DMS53 treated with DMSO at 0.1 percent for 48 hours (cell line): ENCODE measurements around the gene FLCN.

Experiments
- DNase-seq: peaks from one replicate; lab custom pipeline; 2025; ENCODE audit not compliant: unreplicated experiment; lab: John Stamatoyannopoulos, UW

FLCN gene

GRCh38 chr17:17236295-17237025 lies 508 bp downstream of the FLCN start:
- no peak for DNase-seq

DNA sequence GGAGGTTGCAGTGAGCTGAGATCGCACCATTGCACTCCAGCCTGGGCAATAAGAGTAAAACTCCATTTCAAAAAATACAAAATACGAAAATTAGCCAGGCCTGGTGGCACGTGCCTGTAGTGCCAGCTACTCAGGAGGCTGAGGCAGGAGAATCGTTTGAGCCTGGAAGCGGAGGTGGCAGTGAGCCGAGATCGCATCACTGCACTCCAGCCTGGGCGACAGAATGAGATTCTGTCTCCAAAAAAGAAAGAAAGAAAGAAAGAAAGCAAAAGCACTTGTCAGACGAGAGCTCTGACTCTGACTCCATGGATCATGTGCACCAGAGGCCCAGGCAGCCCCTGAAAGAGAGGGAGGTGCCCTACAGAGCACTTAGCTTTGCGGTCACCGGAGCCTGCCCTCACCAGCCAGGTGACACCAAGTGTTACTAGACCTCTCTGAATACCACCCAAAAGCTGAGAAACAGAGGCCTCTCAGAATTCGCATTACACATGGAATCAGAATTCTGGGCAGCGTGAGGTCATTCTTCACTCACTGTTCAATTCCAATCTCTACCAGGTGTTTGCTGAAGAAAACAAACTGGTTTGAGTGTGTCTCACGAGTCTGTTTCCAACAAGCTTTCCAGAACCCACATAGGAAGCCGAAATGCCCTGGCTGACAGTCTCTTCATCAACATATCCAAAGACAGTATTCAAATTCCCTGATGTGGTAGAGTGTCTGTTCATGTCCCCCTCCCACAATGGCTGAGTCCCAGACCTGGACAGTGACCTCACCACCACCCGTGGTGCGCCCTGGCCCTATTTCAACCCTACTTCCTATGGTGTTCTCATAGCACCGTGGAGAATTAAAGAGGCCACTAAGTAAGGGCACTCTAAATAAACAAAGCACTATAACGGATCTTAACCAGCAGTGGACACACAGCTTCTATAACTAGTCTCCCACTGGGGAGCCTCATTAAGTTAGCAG lies 1.5 kb downstream of the FLCN start:
- DNase-seq = no peak

GRCh38 chr17:17232303-17232621 lies 4.7 kb downstream of the FLCN start:
- no peak for DNase-seq

DNA sequence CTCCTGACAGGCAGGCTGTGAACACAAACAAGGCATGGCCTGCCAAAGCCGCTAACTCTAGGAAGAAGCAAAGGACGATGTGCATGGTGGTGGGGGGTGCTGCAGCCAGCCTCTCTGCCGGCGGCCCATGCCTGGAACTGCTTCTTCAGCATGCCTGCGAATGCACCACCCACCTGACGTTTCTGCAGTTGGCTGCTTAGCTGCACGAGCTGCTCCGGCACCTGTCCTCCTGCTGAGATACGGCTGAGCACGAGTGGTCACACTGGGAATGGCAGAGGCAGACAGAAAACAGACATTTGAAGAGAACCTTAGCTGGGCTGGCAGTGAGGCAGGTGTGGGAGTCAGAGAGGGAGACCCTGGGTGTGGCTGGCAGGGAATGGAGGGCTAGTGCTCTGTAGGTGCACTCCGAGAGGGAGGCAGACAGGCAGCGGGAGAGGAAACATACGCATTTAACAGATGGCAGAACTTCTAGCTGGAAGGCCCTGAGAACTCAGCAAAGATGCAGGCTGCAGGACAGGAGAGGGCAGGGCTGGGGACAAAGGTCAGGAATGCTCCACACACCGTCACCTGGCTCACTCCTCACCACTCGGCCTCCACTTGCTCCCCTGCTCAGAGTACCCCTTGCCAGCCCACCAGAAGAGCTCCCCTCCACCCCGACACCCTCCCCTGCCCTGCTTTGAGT lies 5.2 kb downstream of the FLCN start:
- DNase-seq = no peak

DNA sequence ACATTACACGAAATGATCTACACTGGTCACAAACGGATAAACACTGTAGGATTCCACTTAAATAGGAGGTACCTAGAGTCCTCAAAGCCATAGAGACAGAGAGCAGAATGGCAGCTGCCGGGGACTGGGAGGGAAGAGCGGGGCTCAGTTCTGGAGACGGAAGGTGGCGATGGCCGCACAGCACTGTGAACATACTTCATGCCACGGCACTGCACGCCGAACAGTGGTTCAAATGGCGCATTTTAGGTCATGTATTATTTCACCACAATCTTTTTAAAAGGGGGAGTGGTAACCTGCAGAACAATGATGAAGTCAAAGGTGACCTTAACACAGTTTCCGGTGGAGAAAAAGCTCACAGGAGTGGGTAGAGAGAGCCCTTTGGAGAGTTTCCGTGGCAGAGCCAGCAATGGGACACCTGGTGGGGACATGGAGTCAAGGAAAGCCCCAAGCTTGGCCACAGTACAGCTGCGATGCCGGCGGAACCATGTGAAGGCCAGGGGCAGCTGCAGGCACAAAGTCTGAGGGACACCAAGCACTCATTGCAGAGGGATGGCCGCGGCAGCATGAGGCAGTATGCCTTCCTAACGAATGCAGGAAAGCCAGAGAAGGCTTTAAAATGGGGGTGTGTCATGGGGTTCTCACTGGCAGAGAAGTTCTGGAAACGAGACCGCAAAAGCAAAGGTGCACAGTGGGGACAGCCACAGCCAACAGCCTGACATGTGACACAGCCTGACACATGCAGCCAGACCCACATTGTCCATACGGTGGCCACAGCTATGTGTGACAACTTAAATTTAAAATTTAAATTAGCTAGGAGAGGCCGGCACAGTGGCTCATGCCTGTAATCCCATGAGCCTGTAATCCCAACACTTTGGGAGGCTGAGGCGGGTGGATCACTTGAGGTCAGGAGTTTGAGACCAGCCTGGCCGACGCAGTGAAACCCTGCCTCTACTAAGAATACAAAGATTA lies 7.3 kb downstream of the FLCN start:
- no peak for DNase-seq

GRCh38 chr17:17228521-17229279 lies 8.3 kb downstream of the FLCN start:
- no peak for DNase-seq

- DNase-seq = no peak
Observed at GRCh38 chr17:17227608-17228520, 9.1 kb downstream of the FLCN start.

DNA sequence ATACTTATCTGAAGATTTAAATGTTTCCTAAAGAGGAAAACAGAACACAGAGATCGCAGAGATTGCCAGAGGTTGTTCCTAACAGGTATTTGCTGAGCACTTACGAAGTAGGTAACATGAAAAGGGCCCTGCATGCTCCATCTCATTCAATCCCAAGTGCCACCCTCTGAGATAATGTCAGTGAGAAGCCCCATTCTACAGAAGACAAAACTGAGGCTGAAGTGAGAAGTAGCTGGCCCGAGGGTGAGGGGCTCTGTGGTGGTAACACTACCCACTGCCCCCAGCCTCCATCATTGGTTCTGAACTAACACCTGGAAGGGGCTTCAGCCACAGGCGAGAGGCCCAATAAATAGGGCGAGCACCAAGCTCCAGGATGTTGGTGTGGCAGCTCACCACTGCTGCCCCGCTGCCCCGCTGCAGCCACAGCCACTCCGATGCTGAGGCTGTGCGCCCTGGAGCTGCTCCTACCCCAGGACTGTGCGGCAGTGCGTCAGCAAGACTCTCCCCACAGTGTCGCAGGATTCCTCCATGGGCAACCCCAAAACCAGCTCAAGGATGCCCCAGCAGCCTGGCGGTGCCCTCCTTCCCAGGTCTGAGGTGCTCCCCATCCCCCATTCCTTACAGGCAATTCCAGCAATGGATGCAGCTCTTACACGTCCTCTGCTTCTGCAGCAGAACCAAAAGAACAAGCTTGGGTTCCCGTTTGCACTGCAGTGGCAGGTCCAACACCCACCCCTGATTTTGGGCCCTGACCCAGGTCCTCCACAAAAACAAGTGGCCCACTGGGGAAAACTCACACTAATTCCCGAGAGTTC lies 10.3 kb downstream of the FLCN start:
- no peak for DNase-seq

DNA sequence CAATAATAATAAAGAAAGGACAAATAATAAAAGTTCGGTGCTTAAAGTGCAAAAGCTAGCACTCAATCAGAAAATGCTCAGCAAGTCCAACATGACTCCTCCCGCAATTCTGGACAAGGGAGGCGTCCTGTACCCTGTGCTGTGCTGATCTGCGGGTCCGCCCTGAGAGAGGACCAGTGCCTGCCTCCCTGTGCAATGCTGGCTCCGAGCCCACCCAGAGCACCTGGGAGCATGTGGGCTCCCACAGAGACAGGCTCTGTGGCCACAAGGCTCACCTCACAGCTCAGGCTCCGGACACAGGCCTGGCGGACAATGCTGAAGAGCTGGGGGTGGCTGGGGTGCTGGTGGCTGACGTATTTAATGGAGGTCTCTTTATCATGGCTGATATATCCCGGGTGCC lies 11.1 kb downstream of the FLCN start:
- DNase-seq = no peak

GRCh38 chr17:17224137-17224536 lies 12.8 kb downstream of the FLCN start:
- no peak for DNase-seq

DNA sequence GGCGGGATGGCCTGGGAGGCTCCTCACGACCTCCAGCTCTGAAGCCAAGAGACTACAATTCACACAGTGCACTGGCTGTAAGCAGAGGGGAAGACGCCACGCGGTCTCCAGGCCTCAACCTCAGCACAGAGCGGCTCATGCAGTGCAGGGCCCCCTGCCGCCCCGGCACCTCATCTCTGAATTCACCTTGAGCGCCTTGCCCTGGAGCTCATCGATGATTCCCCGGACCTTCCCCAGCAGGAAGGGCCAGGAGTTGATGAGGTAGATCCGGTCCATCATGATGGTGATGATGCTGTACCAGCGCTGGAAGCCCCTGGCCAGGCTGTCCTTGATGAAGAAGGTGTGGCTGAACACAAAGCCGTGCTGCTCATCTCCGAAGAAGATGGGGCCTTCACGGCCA lies 13.2 kb downstream of the FLCN start:
- no peak for DNase-seq

GRCh38 chr17:17221329-17221728 lies 15.6 kb downstream of the FLCN start:
- DNase-seq = no peak

DNA sequence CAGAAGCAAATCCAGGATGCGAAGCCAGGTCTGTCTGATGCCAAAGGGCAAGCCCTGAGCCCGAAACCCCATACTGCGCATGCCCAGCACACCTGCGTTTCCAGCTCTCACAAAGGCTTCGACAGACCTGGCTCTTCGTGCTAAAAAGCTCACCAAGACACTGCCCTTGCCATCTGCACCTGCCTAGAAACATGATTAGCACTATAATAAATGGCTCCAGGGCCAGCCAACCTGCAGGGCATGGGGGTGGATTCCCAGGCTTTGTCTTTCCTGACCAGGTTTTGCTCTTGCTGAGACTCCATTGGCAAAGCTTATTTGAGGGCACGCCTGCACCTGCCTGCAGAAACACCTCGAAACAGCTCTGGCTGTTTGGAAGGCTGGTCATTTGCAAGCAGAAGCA lies 16.4 kb downstream of the FLCN start:
- no peak for DNase-seq

DNA sequence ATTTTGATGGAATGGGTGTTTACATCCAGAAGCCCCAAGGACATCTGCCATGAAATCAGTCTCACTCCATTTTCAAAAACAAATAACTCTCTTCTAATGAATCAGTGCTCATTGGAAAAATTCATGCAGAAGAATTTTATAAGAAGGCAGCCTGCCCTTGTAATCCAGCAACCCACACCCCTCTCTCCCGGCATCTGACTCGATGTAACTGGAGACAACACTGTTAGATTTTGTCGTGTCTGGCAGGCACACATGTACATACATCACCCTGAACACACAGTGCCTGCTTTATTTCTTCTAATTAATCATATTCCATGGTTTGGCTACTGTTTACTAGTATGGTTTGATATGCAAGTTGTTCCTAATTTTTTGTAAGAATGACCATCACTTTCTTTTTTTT lies 19.0 kb downstream of the FLCN start:
- no peak for DNase-seq

GRCh38 chr17:17216776-17217175 lies 20.2 kb downstream of the FLCN start:
- DNase-seq = no peak

GRCh38 chr17:17216236-17216635 lies 20.7 kb downstream of the FLCN start:
- no peak for DNase-seq

DNA sequence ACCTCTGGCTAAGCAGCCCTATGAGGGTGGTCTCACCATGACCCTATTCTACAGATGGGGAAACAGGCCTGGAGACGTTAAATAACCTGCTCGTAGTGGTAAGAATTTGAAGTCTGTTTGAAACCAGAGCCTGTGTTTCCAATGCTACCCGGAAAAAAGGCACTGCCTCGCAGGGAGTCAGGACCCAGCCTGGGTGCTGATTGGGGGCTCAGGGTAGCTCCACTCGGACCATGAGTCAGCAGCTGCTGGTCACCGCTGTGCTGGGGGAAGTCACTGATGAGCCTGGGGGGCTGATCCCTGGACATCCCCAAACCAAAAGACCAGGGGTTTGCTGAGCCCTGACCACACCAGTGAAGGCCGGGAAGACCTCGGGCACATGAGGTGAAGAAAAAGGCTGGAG lies 21.4 kb downstream of the FLCN start:
- no peak for DNase-seq
